Hematopoietic multipotent progenitor cell treated with erythropoietin and hydrocortisone succinate and interleukin-3 and kit ligand, for 4 days (in vitro differentiated cells): ENCODE measurements around the gene THAP3.
A peak's percentile ranks its signal among the peaks of the same experiment; 100 is the strongest.
"Not testable (repeated sequence)": the region's sequence is repeated elsewhere in the genome, so short reads cannot be mapped to it uniquely, and the experiment has no call there.

Experiments used
- DNase-seq: peaks from one replicate; pipeline ENCODE4 v3.0.0-alpha.2; 2015

The THAP3 gene

GRCh38 chr1:6635910-6636760 is 11.5 kb downstream of the THAP3 start:
- no peak for DNase-seq

DNA sequence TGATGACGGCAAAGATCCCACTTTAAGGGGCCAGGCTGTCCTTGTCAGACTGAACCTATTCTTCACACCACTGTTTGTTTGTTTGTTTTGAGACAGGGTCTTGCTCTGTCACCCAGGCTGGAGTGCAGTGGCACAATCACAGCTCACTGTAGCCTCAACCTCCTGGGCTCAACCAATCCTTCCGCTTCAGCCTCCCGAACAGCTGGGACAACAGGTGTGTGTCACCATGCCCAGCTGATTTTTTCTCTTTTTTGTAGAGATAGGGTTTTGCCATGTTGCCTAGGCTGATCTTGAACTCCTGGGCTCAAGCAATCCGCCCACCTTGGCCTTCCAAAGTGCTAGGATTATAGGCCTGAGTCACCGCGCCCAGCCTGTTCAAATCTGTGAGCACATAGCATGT is 12.1 kb downstream of the THAP3 start:
- DNase-seq: not testable (repeated sequence)

DNA sequence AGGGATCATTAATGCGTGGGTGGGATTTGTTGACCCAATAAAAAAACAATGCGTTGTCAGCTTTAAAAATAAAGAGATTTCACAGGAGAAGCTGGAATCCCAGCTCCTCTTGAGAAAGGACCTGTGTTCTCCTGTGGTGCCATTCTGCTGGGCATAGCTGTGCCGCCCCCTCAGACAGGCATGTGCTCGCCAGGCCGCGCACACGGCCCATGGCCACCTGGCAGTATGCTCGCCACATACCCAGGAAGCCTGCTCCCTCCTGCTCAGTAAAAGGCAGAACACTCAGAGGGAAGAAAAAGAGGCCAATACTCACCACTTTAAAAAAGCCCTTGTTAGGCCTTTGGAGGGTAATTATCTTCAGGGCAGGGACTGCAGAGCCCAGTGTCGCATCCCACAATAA is 13.1 kb downstream of the THAP3 start:
- no peak for DNase-seq

DNA sequence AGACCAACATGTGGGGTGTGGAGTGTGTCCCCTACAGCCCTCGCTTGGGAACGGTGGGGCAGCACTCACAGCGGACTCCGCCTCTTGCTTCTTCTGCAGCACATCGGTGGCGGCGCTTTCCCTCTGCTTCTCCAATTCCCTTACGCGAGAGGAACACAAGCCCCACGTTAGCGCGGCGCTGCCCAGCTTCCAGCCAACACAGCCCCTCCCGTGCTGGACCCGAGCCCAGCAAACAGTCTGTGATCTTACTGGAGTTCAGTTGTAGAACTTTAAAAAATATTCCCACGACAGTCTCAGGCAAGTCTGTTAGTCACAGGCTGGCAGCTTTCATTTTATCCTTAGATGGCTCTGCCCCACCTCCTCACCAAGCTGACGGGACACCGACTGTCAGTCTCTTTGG is 13.6 kb downstream of the THAP3 start:
- DNase-seq: no peak

- DNase-seq: not testable (repeated sequence)
These were observed 16.2 kb downstream of the THAP3 start for GRCh38 chr1:6640867-6641266.

GRCh38 chr1:6645018-6645417 is 20.4 kb downstream of the THAP3 start:
- no peak for DNase-seq

DNA sequence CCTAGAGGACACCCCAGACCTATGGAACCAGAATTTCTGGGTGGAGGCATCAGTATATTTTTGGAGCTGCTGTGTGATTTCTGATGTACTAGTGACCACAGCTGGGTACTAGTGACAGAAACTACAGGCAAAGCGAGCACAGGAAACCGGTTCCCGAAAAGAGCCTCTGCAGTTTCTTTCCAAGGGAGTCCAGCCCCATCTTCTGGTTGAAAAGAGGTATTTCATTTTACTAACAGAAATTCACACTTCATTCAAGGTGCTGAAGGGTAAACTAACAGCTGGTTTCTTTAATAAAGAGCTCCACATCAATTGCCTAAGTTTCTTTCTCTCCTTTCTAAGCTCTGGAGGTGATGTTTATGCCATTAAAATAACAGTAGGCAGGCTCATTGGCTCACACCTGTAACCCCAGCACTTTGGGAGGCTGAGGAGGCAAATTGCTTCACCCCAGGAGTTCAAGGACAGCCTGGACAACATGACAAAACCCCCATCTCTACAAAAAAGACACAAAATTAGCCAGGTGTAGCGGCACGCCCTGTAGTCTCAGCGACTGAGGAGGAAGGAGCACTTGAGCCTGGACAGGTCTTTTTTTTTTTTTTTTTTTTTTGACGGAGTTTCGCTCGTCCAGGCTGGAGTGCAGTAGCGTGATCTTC is 22.0 kb downstream of the THAP3 start:
- peak; percentile 78 for DNase-seq

- DNase-seq: no peak
These were observed 23.9 kb downstream of the THAP3 start for GRCh38 chr1:6648556-6648955.

GRCh38 chr1:6651909-6652308 is 27.2 kb downstream of the THAP3 start:
- no peak for DNase-seq

DNA sequence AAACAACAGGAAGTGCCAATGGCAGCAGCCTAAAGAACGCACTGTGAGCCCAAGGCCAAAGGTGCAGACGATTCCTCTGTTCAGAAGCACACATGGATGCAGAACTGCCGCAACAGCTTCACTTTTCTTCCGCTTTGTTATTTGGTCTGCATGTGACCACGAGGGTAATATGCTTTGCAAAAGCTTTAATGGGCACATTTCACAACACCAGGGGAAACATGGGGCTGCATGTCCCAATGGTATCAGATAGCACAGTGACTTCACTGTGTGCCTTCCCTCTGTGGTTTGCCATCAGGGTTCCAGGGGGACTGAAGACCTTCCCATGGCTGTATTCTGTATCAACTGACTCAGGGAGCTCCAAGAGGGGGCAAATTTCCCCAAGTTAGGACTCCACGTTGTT is 28.3 kb downstream of the THAP3 start:
- DNase-seq: peak; percentile 68

GRCh38 chr1:6653436-6654290 is 29.0 kb downstream of the THAP3 start:
- DNase-seq: no peak

GRCh38 chr1:6657138-6657537 is 32.5 kb downstream of the THAP3 start:
- no peak for DNase-seq

DNA sequence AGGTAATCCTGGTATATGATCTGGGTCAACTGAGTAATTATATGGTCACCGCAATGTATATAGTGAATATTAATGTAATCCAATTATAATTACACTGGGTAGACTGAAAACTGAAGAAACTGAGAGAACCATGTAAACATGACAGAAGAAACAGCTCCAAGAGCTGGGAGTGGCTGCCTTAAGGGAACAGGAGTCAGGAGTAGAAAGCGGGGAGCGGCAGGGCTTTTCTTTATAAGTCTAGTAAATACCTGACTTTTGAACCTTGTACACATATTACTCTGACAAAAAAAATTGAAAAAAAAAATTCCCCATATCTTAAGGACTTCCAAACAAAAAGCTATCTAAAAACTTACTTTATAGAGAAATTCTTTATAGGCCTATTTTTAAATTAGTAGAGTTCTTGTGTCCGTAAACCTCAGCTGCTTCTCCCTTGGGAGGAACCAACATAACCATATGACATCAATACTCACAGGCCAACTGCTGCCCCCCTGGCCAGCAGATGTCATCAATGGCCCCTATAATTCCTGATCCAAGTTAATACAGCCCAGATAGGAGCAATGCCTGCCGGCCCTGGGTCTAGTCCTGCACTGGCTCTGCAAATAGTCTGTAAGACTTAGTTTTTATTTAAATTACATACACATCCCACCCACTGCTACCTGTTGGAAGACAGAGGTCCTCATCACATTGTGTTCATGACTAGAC is 33.8 kb downstream of the THAP3 start:
- DNase-seq: no peak

DNA sequence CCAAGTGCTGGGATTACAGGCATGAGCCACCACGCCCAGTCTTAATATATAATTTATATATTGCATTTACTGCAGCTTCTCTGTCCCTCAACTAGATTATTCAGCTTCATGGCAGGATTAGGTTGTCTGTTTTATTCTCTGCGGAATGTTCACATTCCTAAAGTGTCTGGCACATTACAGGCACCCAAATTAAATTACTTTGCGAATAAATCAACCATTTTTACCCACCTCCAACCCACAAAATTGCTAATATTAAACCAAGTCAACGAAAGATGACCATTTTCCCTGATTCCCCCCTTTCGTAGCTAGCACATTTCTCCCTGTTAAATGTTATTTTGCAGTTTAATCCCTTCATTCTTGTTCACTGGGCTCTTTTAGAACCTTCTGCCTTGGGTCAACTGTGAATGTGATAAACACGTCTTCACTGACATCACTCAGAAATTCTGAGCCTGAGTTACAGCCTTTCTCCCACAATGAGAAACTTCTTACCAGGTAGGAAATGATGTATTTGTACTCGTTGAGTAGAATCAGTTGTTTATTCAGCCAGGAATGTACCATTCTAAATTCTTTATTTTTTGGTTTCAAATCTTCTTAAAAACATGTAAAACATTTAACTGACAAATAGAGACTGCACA is 35.9 kb downstream of the THAP3 start:
- DNase-seq: no peak

GRCh38 chr1:6662468-6662867 is 37.8 kb downstream of the THAP3 start:
- DNase-seq: not testable (repeated sequence)

GRCh38 chr1:6666696-6667095 is 42.0 kb downstream of the THAP3 start:
- peak; percentile 51 for DNase-seq

DNA sequence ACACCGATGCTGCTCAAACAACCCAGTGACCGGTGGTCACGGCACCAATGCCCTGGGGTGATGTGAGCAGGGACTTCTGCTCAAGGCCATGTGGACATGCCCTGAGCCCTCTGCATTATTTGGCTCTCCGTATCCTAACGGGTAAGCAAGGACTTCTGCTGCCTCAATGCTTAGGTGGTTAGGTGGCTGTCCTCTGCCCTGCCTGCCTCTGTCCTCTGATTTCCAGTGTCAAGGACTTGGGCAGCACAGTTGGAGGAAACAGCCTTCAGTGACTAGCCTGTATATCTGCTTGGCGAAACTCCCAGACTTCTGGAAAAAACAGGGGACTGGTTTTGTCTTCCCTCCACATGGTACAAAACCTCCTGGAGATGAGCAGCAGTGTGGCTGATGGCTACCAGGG is 42.5 kb downstream of the THAP3 start:
- no peak for DNase-seq

DNA sequence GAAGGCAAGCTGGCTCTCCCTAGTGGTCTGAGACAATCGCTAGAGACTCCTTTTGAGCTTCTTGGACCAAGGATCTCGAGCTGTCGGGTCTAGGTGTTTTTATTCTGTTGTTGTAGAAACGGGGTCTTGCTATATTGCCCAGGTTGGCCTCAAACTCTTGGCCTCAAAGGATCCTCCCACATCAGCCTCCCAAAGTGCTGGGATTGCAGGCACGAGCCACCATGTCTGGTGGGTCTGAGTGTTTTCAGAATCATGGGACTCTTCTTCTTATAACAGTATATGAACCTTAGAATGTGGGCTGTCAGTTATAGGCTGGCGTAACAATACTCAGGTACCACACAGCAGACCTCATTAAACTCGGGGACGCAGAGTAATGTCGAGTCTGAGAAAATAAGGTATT is 43.8 kb downstream of the THAP3 start:
- DNase-seq: no peak

GRCh38 chr1:6672558-6672957 is 47.9 kb downstream of the THAP3 start:
- DNase-seq: peak; percentile 94

DNA sequence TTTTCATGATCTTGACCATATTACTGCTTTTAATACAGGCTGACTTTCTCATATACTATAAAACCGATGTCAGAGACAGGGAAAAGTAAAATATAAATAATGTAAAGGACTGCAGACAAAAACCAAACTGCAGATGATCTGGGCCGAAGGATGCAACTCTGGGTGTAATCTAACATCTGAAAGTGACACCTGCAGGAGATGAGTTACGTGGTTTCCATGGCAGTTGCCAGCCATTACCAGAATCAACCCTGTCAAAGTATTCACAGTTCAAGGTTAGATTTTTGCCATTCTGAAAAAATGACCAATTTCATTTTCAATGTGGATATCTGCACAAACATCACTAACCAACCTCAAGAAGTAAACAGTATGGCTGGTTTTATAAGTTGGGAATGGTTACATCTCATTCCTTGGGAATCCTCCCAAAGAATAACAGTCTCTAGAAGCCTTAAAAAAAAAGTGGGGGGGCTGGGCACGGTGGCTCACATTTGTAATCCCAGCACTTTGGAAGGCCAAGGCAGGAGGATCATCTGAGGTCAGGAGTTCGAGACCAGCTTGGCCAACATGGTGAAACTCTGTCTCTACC is 49.2 kb downstream of the THAP3 start:
- DNase-seq: no peak

DNA sequence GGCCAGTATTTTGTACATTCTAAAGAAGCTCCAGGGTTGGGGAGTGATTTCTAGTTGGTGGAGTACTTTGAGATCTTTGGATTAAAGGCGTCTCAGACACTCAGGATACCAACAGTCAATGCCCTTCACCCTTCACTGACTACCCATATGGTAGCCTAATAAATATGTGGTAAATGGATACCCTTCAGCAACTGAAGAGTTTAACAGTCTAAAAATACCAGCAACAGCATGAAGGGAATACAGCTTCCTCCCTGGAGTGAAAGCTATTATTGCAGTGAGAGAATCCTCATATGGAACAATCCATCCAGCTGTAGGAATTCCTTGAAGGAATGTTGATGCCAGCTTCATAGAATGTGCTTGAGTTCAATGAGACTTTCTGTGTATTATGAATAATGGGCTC is 50.1 kb downstream of the THAP3 start:
- no peak for DNase-seq

DNA sequence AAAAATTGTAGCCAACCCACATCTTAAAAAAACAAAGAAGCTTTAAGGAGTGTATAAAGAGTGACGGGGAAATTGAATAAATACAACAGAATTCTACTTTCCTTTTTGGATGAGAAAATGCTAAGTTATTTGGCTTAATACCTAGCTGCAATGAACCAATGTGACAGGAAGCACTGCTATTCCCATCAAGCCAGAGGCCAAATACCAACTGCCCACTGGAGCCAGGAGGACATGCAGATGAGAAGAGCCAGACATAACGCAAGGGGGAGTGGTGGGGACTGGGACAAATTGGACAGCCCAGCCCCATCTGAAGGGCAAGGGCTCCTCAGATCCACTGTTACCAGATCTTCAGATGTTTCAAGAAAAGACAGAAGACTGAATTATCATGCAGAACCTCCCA is 51.3 kb downstream of the THAP3 start:
- no peak for DNase-seq
